ENCODE data around the gene ARHGAP4. TPM values are rescaled to one million over a fixed set of nuclear protein-coding genes. Genes with fewer than 3 reads are reported as not detected.

The ARHGAP4 gene
- total and polyA plus RNA-seq, 4 donors = 34.2 to 114 (median 80.4) TPM

DNA sequence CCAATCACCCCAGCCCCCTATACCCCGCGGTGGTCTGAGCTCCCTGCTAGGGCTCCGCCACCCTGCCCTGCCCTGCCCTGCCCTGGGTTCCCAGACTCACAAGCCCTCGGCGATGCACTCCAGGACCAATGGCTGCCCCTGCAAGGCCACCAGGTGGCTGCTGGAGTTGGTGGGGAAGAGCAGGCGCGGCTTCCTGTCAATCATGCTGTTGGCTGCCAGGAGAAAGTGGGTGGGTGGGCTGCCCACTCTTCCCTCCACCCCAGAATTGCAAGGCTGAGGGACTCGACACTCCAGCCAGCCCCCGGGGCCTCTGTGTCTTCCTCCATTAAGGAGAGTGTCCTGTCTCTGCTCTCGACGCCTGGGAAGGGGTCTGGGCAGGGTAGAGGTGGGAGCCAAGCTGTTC is 55.8 kb downstream of the ARHGAP4 start:
- H3K4me1 ChIP-seq (ENCODE audit: control insufficient read depth in 5 of 5, insufficient read depth in 5 of 5, low read length in 5 of 5) = no peaks in the 10 kb centered on the region
- H3K9ac ChIP-seq (ENCODE audit: insufficient read depth in 1 of 2, low read length in 2 of 2) = no peak overlapping the region
- peaks cover 0 to 3% (median 0%) of the 10 kb centered on the region in 3 donors for H3K27me3 ChIP-seq (ENCODE audit: control insufficient read depth in 3 of 3, insufficient read depth in 3 of 3, low read length in 2 of 3)
- H3K9me3 ChIP-seq (ENCODE audit: control insufficient read depth in 4 of 4, insufficient read depth in 3 of 4, low read length in 3 of 4) = peaks cover 0 to 3% (median 0%) of the 10 kb centered on the region in 4 donors
- H3K27ac ChIP-seq (ENCODE audit: low read depth in 1 of 2, low read length in 1 of 2) = no peak overlapping the region
- DNase-seq (no peak), ATAC-seq (ENCODE audit: insufficient read depth, low FRiP score) (no peak)
- WGBS, 2 donors = 76 to 78% methylated on average over 10 to 11 of the region's 11 CpGs
- H3K36me3 ChIP-seq (ENCODE audit: control insufficient read depth in 4 of 4, insufficient read depth in 4 of 4, low read length in 4 of 4) = no peaks in the 10 kb centered on the region
- H3K4me3 ChIP-seq = no peak overlapping the region
- TF ChIP-seq, protein P1, sequence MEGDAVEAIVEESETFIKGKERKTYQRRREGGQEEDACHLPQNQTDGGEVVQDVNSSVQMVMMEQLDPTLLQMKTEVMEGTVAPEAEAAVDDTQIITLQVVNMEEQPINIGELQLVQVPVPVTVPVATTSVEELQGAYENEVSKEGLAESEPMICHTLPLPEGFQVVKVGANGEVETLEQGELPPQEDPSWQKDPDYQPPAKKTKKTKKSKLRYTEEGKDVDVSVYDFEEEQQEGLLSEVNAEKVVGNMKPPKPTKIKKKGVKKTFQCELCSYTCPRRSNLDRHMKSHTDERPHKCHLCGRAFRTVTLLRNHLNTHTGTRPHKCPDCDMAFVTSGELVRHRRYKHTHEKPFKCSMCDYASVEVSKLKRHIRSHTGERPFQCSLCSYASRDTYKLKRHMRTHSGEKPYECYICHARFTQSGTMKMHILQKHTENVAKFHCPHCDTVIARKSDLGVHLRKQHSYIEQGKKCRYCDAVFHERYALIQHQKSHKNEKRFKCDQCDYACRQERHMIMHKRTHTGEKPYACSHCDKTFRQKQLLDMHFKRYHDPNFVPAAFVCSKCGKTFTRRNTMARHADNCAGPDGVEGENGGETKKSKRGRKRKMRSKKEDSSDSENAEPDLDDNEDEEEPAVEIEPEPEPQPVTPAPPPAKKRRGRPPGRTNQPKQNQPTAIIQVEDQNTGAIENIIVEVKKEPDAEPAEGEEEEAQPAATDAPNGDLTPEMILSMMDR (IDR thresholded peaks at IDR 0.05; ENCODE audit: control extremely low read depth, extremely low read depth) = no peak

DNA sequence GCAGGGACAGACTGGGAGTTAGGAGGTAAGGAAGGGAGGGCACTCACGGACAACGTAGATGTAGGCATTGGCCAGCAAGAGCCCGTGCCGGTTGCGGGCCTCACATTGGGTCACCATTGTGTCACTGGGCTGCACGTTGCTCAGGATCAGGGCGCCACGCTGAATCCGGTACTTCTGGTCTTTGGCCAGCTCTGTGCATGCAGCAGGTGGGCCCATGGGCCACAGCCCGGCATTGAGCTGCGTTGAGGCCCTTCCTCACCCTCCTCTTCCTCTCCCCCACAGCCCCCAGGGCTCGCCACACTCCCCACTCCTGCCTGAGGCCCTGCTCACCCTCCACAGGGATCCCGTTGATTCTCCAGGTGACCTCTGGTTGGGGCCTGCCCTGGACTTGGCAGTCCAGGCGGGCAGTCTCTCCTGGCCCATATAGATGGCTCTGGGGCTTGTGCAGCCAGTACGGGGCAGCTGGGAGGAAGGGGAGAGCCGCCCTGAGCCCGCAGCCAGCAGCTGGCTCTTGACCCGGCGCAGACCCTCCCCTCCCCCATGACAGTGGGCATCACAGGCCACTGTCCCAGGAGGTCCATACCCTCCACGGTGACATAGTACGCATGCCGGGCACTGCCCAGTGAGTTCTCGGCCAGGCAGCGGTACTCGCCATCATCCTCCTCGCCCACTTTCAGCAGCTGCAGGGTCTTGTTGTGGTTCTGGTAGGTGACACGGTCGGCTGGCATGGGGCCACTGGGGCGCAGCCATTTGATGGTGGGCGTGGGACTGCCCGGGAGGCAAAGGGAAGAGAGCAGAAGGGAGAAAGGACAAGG is 56.4 kb downstream of the ARHGAP4 start:
- Histone ChIP-seq H3K27ac (ENCODE audit: low read depth in 1 of 2, low read length in 1 of 2) (no peak overlapping the region), H3K9ac (ENCODE audit: insufficient read depth in 1 of 2, low read length in 2 of 2) (no peak overlapping the region), H3K4me3 (no peak overlapping the region), H3K27me3 (ENCODE audit: control insufficient read depth in 3 of 3, insufficient read depth in 3 of 3, low read length in 2 of 3) (peaks cover 0 to 1% (median 0%) of the 10 kb centered on the region in 3 donors), H3K36me3 (ENCODE audit: control insufficient read depth in 4 of 4, insufficient read depth in 4 of 4, low read length in 4 of 4) (no peaks in the 10 kb centered on the region), H3K9me3 (ENCODE audit: control insufficient read depth in 4 of 4, insufficient read depth in 3 of 4, low read length in 3 of 4) (peaks cover 0 to 3% (median 0%) of the 10 kb centered on the region in 4 donors), H3K4me1 (ENCODE audit: control insufficient read depth in 5 of 5, insufficient read depth in 5 of 5, low read length in 5 of 5) (no peaks in the 10 kb centered on the region)
- WGBS, 2 donors = 87 to 97% methylated on average over 13 to 31 of the region's 31 CpGs
- ATAC-seq (ENCODE audit: insufficient read depth, low FRiP score) = no peak
- TF ChIP-seq, protein P1 (IDR thresholded peaks at IDR 0.05; ENCODE audit: control extremely low read depth, extremely low read depth) = no peak
- no peak for DNase-seq

DNA sequence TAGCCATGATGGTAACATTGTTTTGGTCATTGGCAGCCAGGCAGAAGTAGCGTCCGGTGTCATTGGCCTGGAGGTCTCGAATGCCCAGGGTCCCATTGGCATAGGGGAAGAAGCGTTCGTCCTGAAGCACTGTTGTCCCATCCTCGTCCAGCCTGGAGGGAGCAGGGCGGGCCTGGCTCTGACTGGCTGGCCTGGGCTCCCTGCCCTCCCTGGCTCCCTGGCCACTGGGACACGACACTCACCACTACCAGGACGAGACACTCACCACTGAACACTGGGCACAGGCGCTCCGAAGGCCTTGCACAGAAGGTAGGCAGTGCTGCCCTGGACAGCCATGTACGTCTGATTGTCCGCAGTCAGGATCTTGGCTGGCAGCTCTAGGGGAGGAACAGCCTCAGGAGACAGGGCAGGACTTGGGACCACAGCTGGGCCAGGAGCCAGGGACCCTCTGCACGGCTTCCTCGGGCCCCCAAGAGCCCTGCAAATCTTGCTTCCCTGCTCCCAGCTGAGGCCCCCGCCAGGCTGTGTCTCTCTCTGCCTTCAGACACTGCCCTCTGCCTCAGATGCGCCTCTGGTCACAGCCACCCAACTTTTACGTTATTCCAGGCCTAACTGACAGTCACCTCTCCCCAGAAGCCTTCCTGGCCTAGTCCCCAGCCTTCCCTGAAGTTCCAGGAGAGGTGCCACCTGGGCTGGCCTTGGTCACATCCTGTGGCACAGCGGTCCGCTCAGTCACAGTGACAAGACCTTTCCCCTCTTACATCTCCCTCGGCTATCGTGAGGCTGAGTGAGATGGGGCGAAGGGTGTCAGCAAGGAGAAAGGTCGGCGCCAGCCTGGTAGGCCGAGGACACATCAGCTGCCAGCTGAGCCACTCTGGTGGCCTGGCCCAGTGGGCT is 57.2 kb downstream of the ARHGAP4 start:
- Histone ChIP-seq H3K9me3 (ENCODE audit: control insufficient read depth in 4 of 4, insufficient read depth in 3 of 4, low read length in 3 of 4) (peaks cover 0 to 3% (median 0%) of the 10 kb centered on the region in 4 donors), H3K27ac (ENCODE audit: low read depth in 1 of 2, low read length in 1 of 2) (no peak overlapping the region), H3K9ac (ENCODE audit: insufficient read depth in 1 of 2, low read length in 2 of 2) (no peak overlapping the region), H3K36me3 (ENCODE audit: control insufficient read depth in 4 of 4, insufficient read depth in 4 of 4, low read length in 4 of 4) (no peaks in the 10 kb centered on the region), H3K4me3 (no peak overlapping the region), H3K27me3 (ENCODE audit: control insufficient read depth in 3 of 3, insufficient read depth in 3 of 3, low read length in 2 of 3) (peaks cover 0 to 4% (median 0%) of the 10 kb centered on the region in 3 donors), H3K4me1 (ENCODE audit: control insufficient read depth in 5 of 5, insufficient read depth in 5 of 5, low read length in 5 of 5) (no peaks in the 10 kb centered on the region)
- 89 to 91% methylated on average over 18 to 26 of the region's 26 CpGs for WGBS, 2 donors
- TF ChIP-seq, protein P1 (IDR thresholded peaks at IDR 0.05; ENCODE audit: control extremely low read depth, extremely low read depth) = no peak
- DNase-seq (no peak), ATAC-seq (ENCODE audit: insufficient read depth, low FRiP score) (no peak)

Data from lung (tissue), 12 donors.